MM.1S (cell line): ENCODE results near the gene NTRK3.

ENCODE experiments used
- DNase-seq: peaks from one replicate; pipeline ENCODE4 v3.0.0-alpha.2; 2015
- H2AFZ ChIP-seq: fragments of 300-600 bp; sonication (generic); 2 replicates; pipeline ENCODE4 v1.6.0; 2016; ENCODE audit warnings: antibody characterized with exemption, low read length
- H3F3A ChIP-seq: fragments of 300-600 bp; sonication (generic); 2 replicates; pipeline ENCODE4 v1.6.1; 2016; ENCODE audit warnings: mild to moderate bottlenecking, antibody characterized with exemption, low read length, moderate library complexity, mixed read lengths; ENCODE audit not compliant: insufficient read depth
- H3K27ac ChIP-seq: fragments of 300-600 bp; sonication (generic); 2 replicates; pipeline ENCODE4 v1.5.1; 2016; ENCODE audit warnings: mild to moderate bottlenecking, low read length
- H3K27me3 ChIP-seq: fragments of 300-600 bp; sonication (generic); replicated peaks from 2 replicates; pipeline ENCODE4 v1.6.0; 2016; ENCODE audit warnings: low read length; ENCODE audit not compliant: insufficient read depth
- H3K36me3 ChIP-seq: fragments of 300-600 bp; sonication (generic); replicated peaks from 2 replicates; pipeline ENCODE4 v1.6.1; 2016; ENCODE audit warnings: mild to moderate bottlenecking, low read length, mixed read lengths; ENCODE audit not compliant: insufficient read depth
- H3K4me1 ChIP-seq: fragments of 300-600 bp; sonication (generic); 2 replicates; pipeline ENCODE4 v1.6.1; 2016; ENCODE audit warnings: low read length, mixed read lengths
- H3K4me2 ChIP-seq: fragments of 300-600 bp; sonication (generic); 2 replicates; pipeline ENCODE4 v1.6.0; 2016; ENCODE audit warnings: low read depth, low read length
- H3K4me3 ChIP-seq: fragments of 300-600 bp; sonication (generic); 2 replicates; pipeline ENCODE4 v1.5.1; 2016; ENCODE audit warnings: low read length, mixed read lengths
- H3K79me2 ChIP-seq: fragments of 300-600 bp; sonication (generic); 2 replicates; pipeline ENCODE4 v1.6.1; 2016; ENCODE audit warnings: mixed run types, low read length, mixed read lengths
- H3K9ac ChIP-seq: fragments of 300-600 bp; sonication (generic); 2 replicates; pipeline ENCODE4 v1.6.1; 2016; ENCODE audit warnings: low read length, mixed read lengths
- H3K9me2 ChIP-seq: fragments of 300-600 bp; sonication (generic); replicated peaks from 2 replicates; pipeline ENCODE4 v1.6.1; 2016; ENCODE audit warnings: mild to moderate bottlenecking, low read length, mixed read lengths; ENCODE audit not compliant: insufficient read depth
- H3K9me3 ChIP-seq: fragments of 300-600 bp; sonication (generic); replicated peaks from 2 replicates; pipeline ENCODE4 v1.6.1; 2016; ENCODE audit warnings: mild to moderate bottlenecking, low read length, mixed read lengths; ENCODE audit not compliant: insufficient read depth
- H4K20me1 ChIP-seq: fragments of 300-600 bp; sonication (generic); 2 replicates; pipeline ENCODE4 v1.6.1; 2016; ENCODE audit warnings: mild to moderate bottlenecking, low read length, moderate library complexity, mixed read lengths; ENCODE audit not compliant: insufficient read depth
- CTCF ChIP-seq: fragments of 300-600 bp; sonication (generic); IDR thresholded peaks from 2 replicates; pipeline ENCODE4 v1.5.1; 2016; ENCODE audit warnings: antibody characterized with exemption, low read length, mixed read lengths
- EZH2 ChIP-seq: fragments of 300-600 bp; sonication (generic); optimal IDR thresholded peaks from 2 replicates; pipeline ENCODE3; 2017; ENCODE audit warnings: low read depth, mild to moderate bottlenecking, antibody characterized with exemption, low read length, mixed read lengths
- EZH2phosphoT487 ChIP-seq: fragments of 300-600 bp; sonication (generic); IDR thresholded peaks from 2 replicates; pipeline ENCODE4 v1.6.1; 2018; ENCODE audit warnings: antibody characterized with exemption, low read length

NTRK3 gene

GRCh38 chr15:88238618-88239430 lies 17.7 kb downstream of the NTRK3 start:
- Histone ChIP-seq H3K27me3 (no peaks in the 10 kb centered on the region), H3K9me3 (no peaks in the 10 kb centered on the region), H3F3A (no peaks in the 10 kb centered on the region), H4K20me1 (no peaks in the 10 kb centered on the region), H3K36me3 (no peaks in the 10 kb centered on the region), H3K9me2 (no peaks in the 10 kb centered on the region), H3K4me1 (0 out of 2 replicates have a peak, but pooled peaks cover 4% of the 10 kb centered on the region), H3K79me2 (no peaks in the 10 kb centered on the region), H3K4me2 (no peak overlapping the region), H3K9ac (no peak overlapping the region), H3K27ac (no peak overlapping the region), H2AFZ (no peak overlapping the region), H3K4me3 (no peak overlapping the region)
- no peak for TF ChIP-seq CTCF
- no peak for TF ChIP-seq EZH2
- TF ChIP-seq EZH2phosphoT487: no peak
- no peak for DNase-seq

- H3K9me3 ChIP-seq: no peaks in the 10 kb centered on the region
- H3K27ac ChIP-seq: no peak overlapping the region
- no peaks in the 10 kb centered on the region for H3K4me1 ChIP-seq
- H3K4me3 ChIP-seq: no peak overlapping the region
- H3K4me2 ChIP-seq: no peak overlapping the region
- no peaks in the 10 kb centered on the region for H3K36me3 ChIP-seq
- H4K20me1 ChIP-seq: no peaks in the 10 kb centered on the region
- H3K27me3 ChIP-seq: no peaks in the 10 kb centered on the region
- H3F3A ChIP-seq: no peaks in the 10 kb centered on the region
- H3K9me2 ChIP-seq: no peaks in the 10 kb centered on the region
- no peak for DNase-seq
- no peak overlapping the region for H3K9ac ChIP-seq
- H2AFZ ChIP-seq: no peak overlapping the region
- H3K79me2 ChIP-seq: no peaks in the 10 kb centered on the region
- TF ChIP-seq CTCF (no peak), EZH2 (no peak), EZH2phosphoT487 (no peak)
Measured at GRCh38 chr15:88234711-88235110, 21.8 kb downstream of the NTRK3 start.

- H3K9ac ChIP-seq: no peak overlapping the region
- TF ChIP-seq CTCF (no peak), EZH2 (no peak), EZH2phosphoT487 (no peak)
- no peak overlapping the region for H3K27ac ChIP-seq
- no peaks in the 10 kb centered on the region for H4K20me1 ChIP-seq
- H3K9me3 ChIP-seq: no peaks in the 10 kb centered on the region
- DNase-seq: no peak
- no peak overlapping the region for H3K4me3 ChIP-seq
- H3K79me2 ChIP-seq: no peaks in the 10 kb centered on the region
- no peaks in the 10 kb centered on the region for H3K27me3 ChIP-seq
- H3F3A ChIP-seq: no peaks in the 10 kb centered on the region
- no peak overlapping the region for H3K4me2 ChIP-seq
- H3K9me2 ChIP-seq: no peaks in the 10 kb centered on the region
- no peaks in the 10 kb centered on the region for H3K4me1 ChIP-seq
- H3K36me3 ChIP-seq: no peaks in the 10 kb centered on the region
- H2AFZ ChIP-seq: no peak overlapping the region
Measured at GRCh38 chr15:88233921-88234320, 22.6 kb downstream of the NTRK3 start.
